HepG2 (cell line): ENCODE data around the gene PDZD7. TPM values are rescaled to one million over a fixed set of nuclear protein-coding genes. Genes with fewer than 3 reads are reported as not detected.

Experiments used
- AGO1 ChIP-seq: fragments of 200-400 bp; formaldehyde crosslinking; IDR thresholded peaks from 2 replicates; pipeline ENCODE4 v1.6.1; 2017; ENCODE audit warnings: mild to moderate bottlenecking, low read depth, low read length, moderate library complexity; ENCODE audit not compliant: poor library complexity, severe bottlenecking
- ATF1 ChIP-seq: IDR thresholded peaks from 2 replicates; pipeline ENCODE4 v1.6.1; 2016; ENCODE audit warnings: mild to moderate bottlenecking, control low read depth
- CAMTA2 ChIP-seq: sonication (generic); formaldehyde crosslinking; IDR thresholded peaks from 2 replicates; pipeline ENCODE4 v1.4.0; 2020; ENCODE audit warnings: mild to moderate bottlenecking, missing genetic modification reagents, borderline replicate concordance
- EP300 ChIP-seq, 3 experiments: sonication (generic) in 1 of 3; formaldehyde crosslinking in 1 of 3; IDR thresholded peaks; 2 replicates each; pipeline versions ENCODE4 v1.5.1 to v1.6.1; 2011 to 2020; ENCODE audit warnings: low read depth in 2 of 3, low read length in 2 of 3, borderline replicate concordance in 1 of 3, improper control_type of control experiment in 1 of 3, mild to moderate bottlenecking in 1 of 3, missing genetic modification reagents in 1 of 3, moderate library complexity in 1 of 3
- ESRRA ChIP-seq: sonication (generic); formaldehyde crosslinking; IDR thresholded peaks from 2 replicates; pipeline ENCODE4 v1.5.1; 2020; ENCODE audit warnings: mild to moderate bottlenecking, low read depth, missing genetic modification reagents
- ETS1 ChIP-seq: sonication (generic); formaldehyde crosslinking; IDR thresholded peaks from 2 replicates; pipeline ENCODE4 v1.4.0; 2020; ENCODE audit warnings: missing genetic modification reagents
- FLYWCH1 ChIP-seq: sonication (generic); formaldehyde crosslinking; IDR thresholded peaks from 2 replicates; pipeline ENCODE4 v1.8.1; 2023; ENCODE audit warnings: mild to moderate bottlenecking, missing genetic modification reagents
- FOSL2 ChIP-seq: sonication (generic); formaldehyde crosslinking; IDR thresholded peaks from 2 replicates; pipeline ENCODE4 v1.4.0; 2020; ENCODE audit warnings: missing genetic modification reagents
- FOXO1 ChIP-seq: sonication (generic); formaldehyde crosslinking; IDR thresholded peaks from 2 replicates; pipeline ENCODE4 v1.4.0; 2020; ENCODE audit warnings: missing genetic modification reagents
- HDAC2 ChIP-seq: sonication (generic); formaldehyde crosslinking; IDR thresholded peaks from 2 replicates; pipeline ENCODE4 v1.4.0; 2020; ENCODE audit warnings: missing genetic modification reagents
- HMG20A ChIP-seq: IDR thresholded peaks from 2 replicates; pipeline ENCODE4 v1.6.1; 2016; ENCODE audit warnings: borderline replicate concordance
- IRF9 ChIP-seq: sonication (generic); formaldehyde crosslinking; IDR thresholded peaks from 2 replicates; pipeline ENCODE4 v1.8.0; 2022; ENCODE audit warnings: missing genetic modification reagents, mild to moderate bottlenecking, borderline replicate concordance
- KLF16 ChIP-seq, 2 experiments: sonication (generic) in 1 of 2; formaldehyde crosslinking in 1 of 2; IDR thresholded peaks; 2 replicates each; pipeline versions ENCODE4 v1.6.1 to v1.8.0; 2016 to 2023; ENCODE audit warnings: missing genetic modification reagents in 2 of 2, missing compliant biosample characterization in 1 of 2
- MED1 ChIP-seq: sonication (generic); formaldehyde crosslinking; IDR thresholded peaks from 2 replicates; pipeline ENCODE4 v1.4.0; 2020; ENCODE audit warnings: missing genetic modification reagents
- NONO ChIP-seq, 2 experiments: fragments of 450-650 bp in 1 of 2; sonication (generic) in 1 of 2; formaldehyde crosslinking in 1 of 2; IDR thresholded peaks in 1 of 2; conservative IDR thresholded peaks in 1 of 2; 2 replicates each; pipeline versions ENCODE4 v1.6.1 to v1.8.0; 2017 to 2022; ENCODE audit warnings: mild to moderate bottlenecking in 1 of 2, missing genetic modification reagents in 1 of 2, moderate library complexity in 1 of 2
- PAWR ChIP-seq: sonication (generic); formaldehyde crosslinking; IDR thresholded peaks from 2 replicates; pipeline ENCODE4 v1.4.0; 2020; ENCODE audit warnings: missing genetic modification reagents, mild to moderate bottlenecking, borderline replicate concordance
- PITX1 ChIP-seq: sonication (generic); formaldehyde crosslinking; IDR thresholded peaks from 2 replicates; pipeline ENCODE4 v1.5.1; 2020; ENCODE audit warnings: mild to moderate bottlenecking, missing genetic modification reagents
- RAD21 ChIP-seq: fragments of 450-650 bp; formaldehyde crosslinking; IDR thresholded peaks from 2 replicates; pipeline ENCODE4 v1.5.0; 2020; ENCODE audit warnings: mild to moderate bottlenecking
- SATB2 ChIP-seq: sonication (generic); formaldehyde crosslinking; IDR thresholded peaks from 2 replicates; pipeline ENCODE4 v1.5.0; 2020; ENCODE audit warnings: missing genetic modification reagents
- SP1 ChIP-seq, 2 experiments: fragments of 450-650 bp in 1 of 2; sonication (generic) in 1 of 2; formaldehyde crosslinking in 1 of 2; IDR thresholded peaks; 2 replicates each; pipeline versions ENCODE4 v1.4.0 to v1.6.1; 2016 to 2020; ENCODE audit warnings: missing genetic modification reagents in 1 of 2
- TFDP2 ChIP-seq: sonication (generic); formaldehyde crosslinking; IDR thresholded peaks from 2 replicates; pipeline ENCODE4 v1.4.0; 2020; ENCODE audit warnings: missing genetic modification reagents
- TOE1 ChIP-seq: sonication (generic); formaldehyde crosslinking; IDR thresholded peaks from 2 replicates; pipeline ENCODE4 v1.4.0; 2020; ENCODE audit warnings: mild to moderate bottlenecking, missing genetic modification reagents
- ZBTB43 ChIP-seq: sonication (generic); formaldehyde crosslinking; conservative IDR thresholded peaks from 2 replicates; pipeline ENCODE4 v1.4.0; 2020; ENCODE audit warnings: missing genetic modification reagents
- ZNF160 ChIP-seq: sonication (generic); formaldehyde crosslinking; IDR thresholded peaks from 2 replicates; pipeline ENCODE4 v1.8.0; 2022; ENCODE audit warnings: mild to moderate bottlenecking, inconsistent platforms, missing genetic modification reagents
- ZNF33B ChIP-seq: sonication (generic); formaldehyde crosslinking; IDR thresholded peaks from 2 replicates; pipeline ENCODE4 v1.5.1; 2020; ENCODE audit warnings: mild to moderate bottlenecking, missing genetic modification reagents
- polyA plus RNA-seq, 8 experiments: library from polyadenylated mRNA; depleted of rRNA in 3 of 8; stranded (reverse) in 7 of 8; unstranded in 1 of 8; fragments of >200 nt; fragmentation: Illumina TruSeq in 4 of 8; extraction: Trizol in 4 of 8; gene quantifications; 2 replicates each; pipeline versions ENCODE4 v1.2.1 to v1.2.3, GENCODE V29; 2011 to 2016; ENCODE audit warnings: low read depth in 4 of 8, missing spikeins in 1 of 8, mixed read lengths in 1 of 8; ENCODE audit not compliant: insufficient read depth in 1 of 8
- total RNA-seq, 5 experiments: library from RNA; depleted of rRNA; stranded (reverse); fragments of >200 nt; fragmentation: Illumina TruSeq; extraction: Trizol; gene quantifications; 2 replicates each; pipeline ENCODE4 v1.2.3, GENCODE V29; 2016; ENCODE audit warnings: low read depth in 1 of 5

Gene PDZD7
- total and polyA plus RNA-seq, 2 of the 13 experiments (the other 11 are each of a cell fraction or from before 2014, with no cell fraction given) = 0.58 to 0.73 TPM

- TF ChIP-seq ETS1 (CRISPR knock-in tag) = peak; percentile 38; the same call in 1 of the 2 replicates
- TF ChIP-seq ESRRA (CRISPR knock-in tag) = peak; percentile 60; the same call in 1 of the 2 replicates
- no peak for TF ChIP-seq PITX1 (CRISPR knock-in tag)
- peak; percentile 75 for TF ChIP-seq TFDP2 (CRISPR knock-in tag)
- TF ChIP-seq MED1 (CRISPR knock-in tag) = peak; percentile 58; the same call in 1 of the 2 replicates
- TF ChIP-seq IRF9 = 0 out of 2 replicates have a peak, but pooled peaks have one; percentile 66
- TF ChIP-seq FLYWCH1 (CRISPR knock-in tag) = no peak
- no peak for TF ChIP-seq TOE1 (CRISPR knock-in tag)
- TF ChIP-seq FOSL2 (CRISPR knock-in tag) = no peak
- peak; percentile 90 for TF ChIP-seq RAD21 (CRISPR knock-in tag)
- TF ChIP-seq HDAC2 (CRISPR knock-in tag) = no peak; the same call in 1 of the 2 replicates
- peak; percentile 72; the same call in 1 of the 2 replicates for TF ChIP-seq CAMTA2 (CRISPR knock-in tag)
- TF ChIP-seq KLF16 (CRISPR knock-in tag; IDR thresholded peaks at IDR 0.05) = 0 out of 4 replicates have a peak, but pooled peaks of 1 of the 2 experiments have one; percentile 57
- TF ChIP-seq HMG20A (CRISPR knock-in tag) = no peak
- TF ChIP-seq PAWR (CRISPR knock-in tag) = 0 out of 2 replicates have a peak, but pooled peaks have one; percentile 23
- TF ChIP-seq SP1 (IDR thresholded peaks at IDR 0.05) = no peak
- peak; percentile 44; the same call in 1 of the 2 replicates for TF ChIP-seq SP1 (CRISPR knock-in tag; IDR thresholded peaks at IDR 0.05)
- TF ChIP-seq AGO1 = peak; percentile 94
- peak; percentile 49; the same call in 1 of the 2 replicates for TF ChIP-seq FOXO1 (CRISPR knock-in tag)
- peak; percentile 77 for TF ChIP-seq ZBTB43 (CRISPR knock-in tag)
- no peak for TF ChIP-seq ATF1 (CRISPR knock-in tag)
- TF ChIP-seq EP300 (IDR thresholded peaks at IDR 0.05; ENCODE audit: low read depth in 2 of 2, low read length in 2 of 2) = no peak
- peak; percentile 11; the same call in 1 of the 2 replicates for TF ChIP-seq EP300 (CRISPR knock-in tag; IDR thresholded peaks at IDR 0.05; ENCODE audit: borderline replicate concordance)
- TF ChIP-seq NONO (IDR thresholded peaks at IDR 0.05) = no peak
- peak; percentile 82 for TF ChIP-seq NONO (CRISPR knock-in tag; conservative IDR thresholded peaks at IDR 0.05)
- TF ChIP-seq SATB2 = no peak
- no peak for TF ChIP-seq ZNF33B (CRISPR knock-in tag)
- TF ChIP-seq ZNF160 (CRISPR knock-in tag) = peak; percentile 8; the same call in 1 of the 2 replicates
Observed at GRCh38 chr10:100998991-100999741, 31.8 kb downstream of the PDZD7 start (continued).
